Activated CD8-positive, alpha-beta memory T cell treated with anti-CD3 and anti-CD28 coated beads for 48 hours (primary cell): ENCODE results near the gene ACOX1.

Source experiments
- DNase-seq, 3 experiments: peaks; one replicate each; pipeline ENCODE4 v3.0.0-alpha.2; 2020; ENCODE audit warnings: low read depth in 2 of 3, low spot score in 2 of 3

Gene ACOX1

DNA sequence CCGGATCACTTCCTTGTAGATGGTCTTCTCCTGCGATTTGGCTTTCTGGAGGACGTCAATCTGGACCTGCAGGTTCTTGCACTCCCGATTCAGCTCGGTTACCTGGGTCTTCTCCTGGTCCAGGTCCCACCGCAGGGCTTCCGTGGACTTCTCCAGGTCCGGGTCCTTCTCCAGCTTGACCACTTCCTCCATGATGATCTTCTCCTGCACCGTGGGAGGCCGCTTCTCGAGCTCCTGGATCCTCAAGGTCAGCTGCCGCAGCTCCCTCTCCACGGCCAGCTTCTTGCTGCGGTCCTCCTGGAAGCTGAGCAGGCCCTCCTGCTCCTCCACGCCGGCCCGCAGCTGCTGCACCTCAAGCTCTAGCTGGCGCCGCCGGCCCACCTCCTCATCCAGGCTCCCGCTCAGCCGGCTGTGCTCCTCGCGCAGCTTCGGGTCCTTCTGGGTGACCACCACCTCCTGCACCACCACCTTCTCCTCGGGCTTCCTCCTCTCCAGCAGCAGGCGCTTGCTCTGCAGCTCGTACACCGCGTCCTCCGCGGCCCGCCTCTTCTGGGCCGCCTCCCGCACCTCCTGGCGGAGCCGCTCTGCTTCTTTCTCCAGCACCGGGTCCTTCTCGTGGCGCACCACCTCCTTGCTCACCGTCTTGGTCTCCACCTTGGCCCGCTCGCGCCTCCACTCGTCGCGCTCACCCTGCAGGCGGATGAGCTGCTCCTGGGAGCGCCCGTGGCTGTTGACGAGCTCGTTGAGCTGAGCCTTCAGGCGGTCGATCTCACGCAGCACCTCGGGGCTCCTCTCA is 29.9 kb upstream of the ACOX1 start:
- no peak for DNase-seq

DNA sequence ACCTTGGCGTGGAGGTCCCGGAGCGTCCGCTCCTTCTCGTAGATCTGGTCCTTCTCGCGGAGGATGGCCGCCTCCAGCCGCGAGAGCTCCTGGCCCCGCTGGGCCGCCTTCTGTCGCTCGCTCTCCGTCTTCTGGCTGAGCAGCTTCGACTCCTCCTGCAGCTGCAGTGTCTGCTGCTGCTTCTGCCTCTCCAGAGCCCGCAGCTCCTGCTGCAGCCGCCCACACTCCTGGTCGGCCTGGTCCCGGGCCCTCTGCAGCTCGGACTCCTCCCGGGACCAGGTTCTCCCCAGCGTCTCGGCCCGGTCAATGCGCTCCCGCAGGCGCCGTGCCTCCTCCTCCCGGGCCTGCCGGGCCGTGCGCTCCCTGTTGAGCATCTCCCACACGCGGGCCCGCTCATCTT is 29.2 kb upstream of the ACOX1 start:
- no peak for DNase-seq

DNA sequence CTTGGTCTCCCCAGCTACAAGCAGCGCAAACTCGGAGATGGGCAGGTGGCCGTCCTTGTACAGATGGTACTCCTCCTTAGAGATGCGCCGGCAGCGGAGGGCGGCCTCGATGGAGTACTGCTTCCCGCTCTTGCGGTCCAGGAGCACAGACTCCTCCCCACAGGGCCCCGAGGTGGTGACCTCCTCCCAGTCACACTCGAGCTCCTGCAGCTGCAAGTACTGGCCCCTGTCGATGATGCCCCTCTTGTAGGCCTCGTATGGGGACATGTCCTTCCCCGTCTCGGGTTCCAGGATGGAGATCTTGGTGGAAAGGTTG is 28.8 kb upstream of the ACOX1 start:
- DNase-seq: no peak

DNA sequence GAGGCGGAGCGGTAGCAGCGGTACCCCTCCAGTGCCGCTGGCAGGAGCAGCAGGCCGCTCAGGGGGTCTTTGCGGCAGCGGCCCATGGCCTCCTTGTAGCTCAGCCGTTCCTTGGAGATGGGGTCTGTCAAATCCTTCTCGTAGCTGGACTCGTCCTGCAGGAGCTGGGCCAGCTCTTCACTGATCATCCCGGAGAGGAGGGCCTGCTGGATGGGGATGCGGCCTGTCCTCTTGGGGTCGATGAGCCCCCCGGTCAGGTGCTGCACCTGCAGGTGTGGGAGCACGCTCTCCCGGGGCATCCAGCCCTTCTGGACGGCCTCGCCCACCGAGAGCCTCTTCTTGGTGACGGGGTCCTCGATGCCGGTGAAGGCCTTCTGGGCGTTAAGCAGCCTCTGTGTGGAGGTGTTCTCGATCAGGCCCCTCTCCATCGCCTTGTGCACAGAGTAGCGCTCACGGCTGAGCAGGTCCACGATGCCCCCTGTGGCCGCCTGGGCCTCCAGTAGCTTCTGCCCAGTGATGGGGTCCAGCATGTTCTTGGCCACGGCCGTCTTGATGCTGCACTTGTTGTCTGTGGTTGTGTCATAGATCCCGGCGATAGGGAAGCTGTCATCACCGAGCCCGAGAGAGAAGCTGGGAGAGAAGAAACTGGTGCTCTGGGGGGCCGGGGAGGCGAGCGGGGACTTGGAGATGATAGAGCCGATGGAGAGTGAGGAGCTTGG is 28.3 kb upstream of the ACOX1 start:
- no peak for DNase-seq

DNA sequence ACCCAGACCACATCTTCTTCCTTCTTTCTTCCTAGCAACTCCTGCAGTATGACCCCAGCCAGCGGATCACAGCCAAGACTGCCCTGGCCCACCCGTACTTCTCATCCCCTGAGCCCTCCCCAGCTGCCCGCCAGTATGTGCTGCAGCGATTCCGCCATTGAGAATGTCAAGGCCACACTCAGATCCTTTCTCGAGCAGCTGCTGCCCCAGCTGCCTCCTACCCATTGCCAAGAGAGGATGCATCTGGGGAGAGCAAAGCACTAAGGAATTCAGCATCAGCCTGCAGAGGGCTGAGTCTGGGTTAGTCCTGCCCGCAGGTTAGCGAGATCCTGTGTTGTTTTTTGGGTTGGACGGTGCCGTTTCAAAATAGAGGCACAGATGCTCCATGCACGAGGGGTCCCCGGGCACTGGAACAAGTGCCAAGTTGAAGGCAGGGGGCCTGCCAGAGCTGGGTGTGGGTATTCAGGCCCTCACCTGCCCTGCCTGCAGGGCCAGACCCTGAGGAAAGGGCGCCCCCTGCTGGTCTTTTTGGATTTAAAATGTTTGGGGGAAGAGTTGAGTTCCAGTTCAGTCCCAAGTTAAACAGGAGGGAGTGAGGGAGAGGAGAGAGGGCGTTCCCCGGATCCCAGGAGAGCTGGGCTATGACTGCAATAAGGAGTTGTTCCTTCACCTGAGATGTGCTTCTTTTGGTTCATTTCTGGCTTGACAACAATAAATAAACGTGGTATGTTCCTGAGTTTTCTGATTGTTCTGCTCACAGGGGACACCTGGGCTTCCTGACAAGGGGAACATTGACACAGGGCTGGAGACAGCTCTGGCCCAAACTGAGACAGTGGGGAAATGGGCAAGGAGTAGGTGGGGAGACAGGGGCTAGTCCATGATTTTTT is 26.5 kb upstream of the ACOX1 start:
- peak; percentile 46 to 96 (median 81) for DNase-seq

DNA sequence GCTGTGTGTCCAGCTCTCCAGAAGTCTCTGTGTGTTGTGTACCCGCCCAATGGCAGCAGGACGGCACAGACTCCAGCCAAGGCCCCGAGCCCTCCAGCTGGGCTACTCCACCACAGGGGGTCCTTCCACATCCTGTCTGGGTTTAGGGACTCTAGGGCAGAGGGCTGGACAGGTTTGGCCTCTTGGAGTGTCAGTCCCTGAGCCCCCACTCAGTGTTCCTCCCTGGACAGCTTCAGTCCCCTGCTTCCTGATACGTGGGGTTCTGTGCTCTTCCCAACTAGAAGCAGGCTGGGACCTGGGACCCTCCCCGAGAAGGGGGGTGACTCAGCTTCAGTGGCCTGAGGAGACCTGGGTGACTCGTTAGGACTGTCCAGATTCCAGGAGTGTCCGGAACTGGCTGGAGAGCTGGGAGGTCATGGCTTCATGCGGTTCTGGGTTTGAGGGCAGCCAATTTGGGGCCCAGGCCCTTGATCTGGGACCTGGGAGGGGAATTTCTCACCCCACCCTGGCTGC is 25.8 kb upstream of the ACOX1 start:
- no peak for DNase-seq

DNA sequence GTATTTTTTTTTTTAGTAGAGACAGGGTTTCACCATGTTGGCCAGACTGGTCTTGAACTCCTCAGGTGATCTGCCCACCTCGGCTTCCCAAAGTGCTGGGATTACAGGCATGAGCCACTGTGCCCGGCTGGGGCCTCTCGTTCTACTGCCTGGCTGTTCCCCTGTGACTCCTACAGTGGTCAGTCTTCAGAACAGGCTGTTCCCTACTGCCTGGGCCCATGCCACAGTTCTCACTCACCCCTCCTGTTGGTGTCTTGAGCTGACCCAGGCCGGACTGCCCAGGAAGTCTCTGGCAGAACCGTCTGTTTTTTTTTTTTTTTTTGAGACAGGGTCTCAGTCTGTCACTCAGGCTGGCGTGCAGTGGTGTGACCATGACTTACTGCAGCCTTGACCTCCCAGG is 24.9 kb upstream of the ACOX1 start:
- DNase-seq: no peak

DNA sequence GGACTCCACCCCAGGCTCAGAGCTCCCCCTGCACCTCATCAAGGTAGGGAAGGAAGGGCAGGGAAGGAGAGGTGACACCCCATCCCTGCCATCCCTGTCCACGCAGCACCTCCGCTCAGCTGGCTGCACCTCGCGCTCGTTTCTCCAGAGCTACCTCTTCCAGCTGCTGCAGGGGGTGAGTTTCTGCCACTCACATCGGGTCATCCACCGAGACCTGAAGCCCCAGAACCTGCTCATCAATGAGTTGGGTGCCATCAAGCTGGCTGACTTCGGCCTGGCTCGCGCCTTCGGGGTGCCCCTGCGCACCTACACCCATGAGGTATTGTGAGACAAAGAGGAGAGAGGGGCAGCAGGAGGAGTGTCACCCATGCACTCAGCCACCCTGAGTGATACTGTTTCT is 23.1 kb upstream of the ACOX1 start:
- DNase-seq: no peak

DNA sequence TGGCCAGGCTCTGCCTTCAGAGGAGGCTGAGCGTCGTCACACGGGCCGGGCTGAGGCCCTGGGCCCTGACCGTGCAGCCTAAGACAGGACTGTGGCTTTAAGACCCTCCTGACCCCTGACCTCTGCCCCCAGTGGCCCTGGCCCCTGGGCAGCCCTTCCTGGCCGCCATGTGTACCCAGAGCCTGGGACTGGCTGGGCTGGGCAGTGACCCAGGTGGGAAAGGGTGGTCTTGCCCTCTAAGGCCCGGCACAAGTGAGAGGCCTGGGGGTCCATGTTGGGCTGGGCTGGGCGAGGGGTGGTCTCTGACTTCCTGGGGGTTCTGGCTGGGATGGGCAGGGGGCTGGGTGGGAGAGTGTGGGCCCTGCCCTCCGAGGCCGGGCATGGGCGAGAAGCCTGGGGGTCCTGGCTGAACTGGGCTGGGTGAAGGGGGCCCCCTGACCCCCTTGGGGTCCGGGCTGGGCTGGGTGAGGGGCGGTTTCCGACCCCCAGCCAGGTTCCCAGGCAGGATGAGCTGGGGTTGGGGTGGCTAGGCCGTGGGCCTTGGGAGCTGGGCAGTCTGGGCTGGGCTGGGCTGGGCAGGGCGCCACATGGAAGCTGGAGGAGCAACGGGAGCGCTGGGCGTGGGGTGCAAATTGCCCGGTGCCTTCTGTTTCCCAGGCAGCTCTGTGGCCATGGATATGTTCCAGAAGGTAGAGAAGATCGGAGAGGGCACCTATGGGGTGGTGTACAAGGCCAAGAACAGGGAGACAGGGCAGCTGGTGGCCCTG is 22.0 kb upstream of the ACOX1 start, which contains the start of gene CDK3:
TSS of gene CDK3 (plus strand) at position 101 of the 767 bp plus-strand sequence. CDS start at position 672, 571 bp downstream.
- DNase-seq: no peak

DNA sequence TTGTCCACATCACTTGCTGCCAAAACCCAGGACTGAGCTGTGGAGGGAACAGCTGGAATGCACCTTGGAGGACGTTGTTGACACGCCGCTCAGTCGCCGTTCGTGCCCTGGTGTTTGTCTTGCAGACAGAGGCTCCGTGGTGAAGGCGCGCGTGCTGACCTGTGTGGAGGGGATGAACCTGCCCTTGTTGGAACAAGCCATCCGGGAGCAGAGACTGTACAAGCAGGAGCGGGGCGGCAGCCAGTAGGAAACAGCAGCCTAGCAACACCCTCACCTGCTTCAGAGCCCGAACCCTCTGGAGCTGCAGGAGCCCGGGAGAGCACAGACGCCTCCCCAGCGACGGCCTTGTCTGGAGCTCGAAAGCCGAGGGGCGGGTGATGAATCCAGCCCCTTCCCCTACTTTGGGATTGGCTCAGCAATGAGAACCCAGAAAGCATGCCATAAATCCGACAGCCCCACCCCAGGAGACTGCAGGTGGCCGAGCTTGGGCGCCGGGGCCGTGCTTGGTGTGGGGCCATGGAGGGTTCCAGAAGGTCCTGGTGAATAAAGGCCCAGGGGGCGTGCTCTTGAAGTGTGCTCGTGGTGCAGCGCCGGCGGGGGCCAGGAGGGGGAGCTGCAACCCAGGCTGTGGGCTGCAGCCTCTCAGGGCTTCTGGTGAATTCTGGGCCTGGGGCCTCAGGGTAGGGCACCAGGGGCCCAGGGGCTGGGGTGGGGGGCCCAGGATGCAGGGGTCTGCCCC is 21.2 kb upstream of the ACOX1 start:
- DNase-seq: peak; percentile 33 to 61 (median 59)

DNA sequence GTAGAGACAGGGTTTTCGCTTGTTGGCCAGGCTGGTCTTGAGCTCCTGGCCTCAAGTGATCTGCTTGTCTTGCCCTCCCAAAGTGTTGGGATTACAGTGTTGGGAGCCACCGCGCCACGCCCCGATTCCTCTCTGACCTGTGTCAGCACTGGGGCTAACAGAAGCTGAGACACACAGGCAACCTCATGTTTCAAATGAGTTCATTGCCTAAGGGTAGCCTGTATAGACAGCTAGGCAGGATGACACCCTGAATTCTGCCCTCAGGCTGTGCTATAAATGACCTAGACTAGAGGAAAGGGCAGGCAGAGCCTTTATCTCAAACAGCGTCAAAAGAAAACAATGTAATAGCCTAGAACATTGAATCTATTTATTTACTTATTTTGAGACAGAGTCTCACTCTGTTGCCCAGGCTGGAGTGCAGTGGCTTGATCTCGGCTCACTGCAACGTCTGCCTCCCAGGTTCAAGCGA is 19.4 kb upstream of the ACOX1 start:
- no peak for DNase-seq

DNA sequence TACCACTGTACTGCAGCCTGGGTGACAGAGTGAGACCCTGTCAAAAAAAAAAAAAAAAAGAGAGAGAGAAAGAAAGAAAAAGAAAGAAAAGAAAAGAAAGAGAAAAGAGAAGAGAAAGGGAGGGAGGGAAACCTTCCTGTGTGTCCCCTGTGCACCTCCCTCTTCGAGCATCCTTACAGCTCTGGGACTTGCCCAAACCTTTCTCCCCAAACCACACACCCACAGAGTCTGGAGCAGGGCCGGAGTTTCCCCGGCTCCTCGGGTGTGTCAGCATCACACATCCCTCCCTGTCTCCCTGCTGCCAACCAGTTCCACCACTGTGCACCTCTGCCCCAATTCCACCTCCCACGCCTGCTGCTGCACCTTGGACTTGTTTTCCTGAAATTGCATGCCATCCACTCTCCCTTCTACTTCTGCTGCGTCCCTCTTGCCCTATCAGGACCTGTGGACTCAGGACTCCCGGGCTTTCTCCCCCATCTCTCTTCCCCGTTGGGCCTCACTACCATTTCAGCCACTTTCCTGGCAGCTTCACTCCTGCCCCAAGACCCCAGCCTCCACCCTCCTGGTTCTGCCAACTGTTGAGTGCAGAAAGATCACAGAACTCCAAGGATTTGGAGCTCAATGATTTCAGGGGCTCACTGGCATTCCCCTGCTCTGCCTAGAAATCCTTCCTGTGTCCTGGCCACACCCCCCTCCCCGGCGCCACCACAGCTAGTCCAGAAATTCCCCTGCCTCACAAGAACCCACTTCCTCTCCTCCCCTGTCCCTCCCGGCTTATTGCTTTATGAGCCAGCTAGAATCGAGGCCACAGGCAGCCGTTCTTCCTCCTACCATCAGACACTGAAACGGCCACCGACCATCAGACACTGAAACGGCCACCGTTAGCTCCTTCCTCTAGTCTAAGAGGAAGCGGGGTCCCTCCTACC is 18.0 kb upstream of the ACOX1 start:
- DNase-seq: peak in 1 of 3 experiments; percentile 13

DNA sequence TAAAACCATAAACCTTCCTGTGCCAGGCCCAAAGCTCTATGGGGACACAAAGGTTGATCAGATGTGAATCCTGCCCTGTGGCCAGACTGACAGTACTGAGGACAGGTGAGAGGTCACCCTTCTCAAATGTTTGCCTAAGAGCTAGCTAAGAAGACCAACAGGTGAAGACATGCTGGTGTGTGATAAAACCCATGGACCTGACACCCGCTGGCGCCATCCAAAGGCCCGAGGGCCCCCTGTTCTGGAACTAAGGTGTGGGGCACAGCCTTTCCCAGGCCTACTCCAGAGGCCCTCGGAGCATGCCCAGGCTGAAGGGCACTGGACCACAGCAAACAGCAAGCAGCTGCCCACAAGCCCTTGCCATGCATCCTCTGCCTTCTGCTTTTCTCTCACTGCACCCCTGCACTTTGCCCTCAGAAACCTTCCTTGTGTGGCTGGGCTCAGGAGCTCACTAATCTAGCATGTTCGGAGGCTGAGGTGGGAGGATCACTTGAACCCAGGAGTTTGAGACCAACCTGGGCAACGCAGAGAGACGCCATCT is 16.5 kb upstream of the ACOX1 start:
- DNase-seq: no peak

DNA sequence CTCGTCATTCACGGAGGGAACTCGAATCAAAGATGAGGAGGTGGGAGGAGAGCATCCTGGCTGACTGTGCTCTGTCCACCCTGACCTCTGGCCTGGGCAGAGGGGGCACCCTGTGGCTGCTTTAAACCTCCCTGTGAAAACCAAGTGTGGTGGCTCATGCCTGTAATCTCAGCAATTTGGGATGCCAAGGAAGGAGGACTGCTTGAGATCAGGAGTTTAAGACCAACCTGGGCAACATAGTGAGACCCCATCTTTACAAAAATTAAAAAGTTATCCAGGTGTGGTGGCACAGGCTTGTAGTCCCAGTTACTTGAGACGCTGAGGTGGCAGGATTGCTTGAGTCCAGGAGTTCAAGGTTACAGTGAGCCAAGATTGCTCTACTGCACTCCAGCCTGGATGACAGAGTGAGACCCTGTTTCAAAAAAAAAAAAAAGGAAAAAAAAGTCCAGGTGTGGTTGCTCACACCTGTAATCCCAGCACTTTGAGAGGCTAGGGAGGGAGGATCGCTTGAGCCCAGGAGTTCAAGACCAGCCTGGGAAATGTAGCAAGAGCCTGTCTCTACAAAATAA is 15.9 kb upstream of the ACOX1 start:
- no peak for DNase-seq

DNA sequence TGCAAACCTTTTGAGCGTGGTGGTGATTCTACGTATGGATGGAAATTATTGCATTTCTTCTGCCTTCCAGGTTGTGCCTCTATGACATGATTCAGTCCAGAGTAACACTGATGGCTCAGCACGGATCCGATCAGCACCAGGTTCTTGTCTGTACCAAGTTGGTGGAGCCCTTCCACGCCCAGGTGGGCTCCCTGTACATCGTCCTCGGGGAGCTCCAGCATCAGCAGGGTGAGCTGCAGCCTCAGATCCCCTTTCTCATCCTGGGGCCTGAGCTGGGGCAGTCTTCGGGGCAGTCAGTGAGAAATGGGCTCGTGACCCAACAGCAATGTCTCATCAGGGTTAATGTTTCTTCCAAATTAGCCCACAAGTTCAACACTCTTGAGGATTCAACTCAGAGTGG is 12.4 kb upstream of the ACOX1 start:
- DNase-seq: no peak

DNA sequence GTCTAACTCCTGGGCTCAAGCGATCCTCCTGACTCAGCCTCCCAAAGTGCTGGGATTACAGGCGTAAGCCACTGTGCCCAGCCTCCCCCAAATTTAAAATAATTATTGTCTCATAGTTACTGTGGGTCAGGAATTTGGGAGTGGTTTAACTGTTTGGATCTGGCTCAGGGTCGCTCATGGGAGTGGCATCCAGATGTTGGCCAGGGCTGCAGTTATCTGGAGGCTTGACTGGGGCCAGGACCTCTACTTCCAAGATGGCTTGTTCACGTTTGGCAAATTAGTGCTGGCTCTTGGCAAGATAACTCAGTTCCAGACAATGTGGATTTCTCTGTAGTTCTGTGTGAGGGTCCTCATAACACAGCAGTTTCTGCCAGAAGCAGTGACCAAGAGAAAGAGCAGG is 8.1 kb upstream of the ACOX1 start:
- no peak for DNase-seq

DNA sequence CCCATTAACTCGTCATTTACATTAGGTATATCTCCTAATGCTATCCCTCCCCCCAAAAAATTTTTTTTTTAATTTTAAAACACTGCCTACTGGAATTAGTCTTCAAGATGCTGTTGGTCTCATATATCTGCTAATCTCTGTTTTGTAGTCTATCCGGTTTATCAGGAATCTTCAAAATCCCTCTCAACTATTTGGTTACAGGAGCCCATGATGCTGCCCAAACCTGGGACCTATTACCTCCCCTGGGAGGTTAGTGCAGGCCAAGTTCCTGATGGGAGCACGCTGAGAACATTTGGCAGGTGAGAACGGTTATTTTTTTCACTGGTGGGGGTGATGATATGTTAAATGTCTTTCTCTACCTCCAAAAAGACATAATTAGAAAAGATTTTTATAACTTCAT is 7.0 kb upstream of the ACOX1 start:
- DNase-seq: no peak

DNA sequence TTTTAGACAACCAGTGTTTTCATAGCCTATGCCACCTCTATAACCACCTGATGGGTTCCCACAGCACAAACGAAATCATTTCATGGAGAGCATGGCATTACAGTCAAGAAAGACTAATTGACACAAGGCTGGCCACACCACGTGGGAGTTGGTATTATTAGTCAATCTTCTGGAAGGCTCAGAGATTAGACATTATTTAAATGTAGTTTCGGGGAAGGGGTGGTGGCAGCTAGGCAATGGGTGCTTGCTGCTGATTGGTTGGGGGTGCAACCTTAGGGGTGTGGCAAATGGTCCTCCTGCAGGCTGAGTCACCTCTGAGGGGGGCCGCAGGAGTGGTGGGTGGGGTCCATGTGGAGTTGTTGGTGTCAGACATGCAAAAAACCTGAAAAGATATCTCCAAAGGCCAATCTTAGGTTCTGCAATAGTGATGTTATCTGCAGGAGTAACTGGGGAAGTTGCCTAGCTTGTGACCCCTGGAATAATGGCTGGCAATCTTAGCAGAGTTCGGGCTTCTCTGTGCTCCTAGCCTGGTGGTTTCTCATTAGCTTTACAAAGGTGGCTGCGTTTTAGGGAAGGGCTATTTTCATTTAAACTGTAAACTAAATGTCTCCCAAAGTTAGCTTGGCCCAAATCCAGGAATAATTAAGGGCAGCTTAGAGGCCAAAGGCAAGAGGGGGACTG is 4.7 kb upstream of the ACOX1 start:
- no peak for DNase-seq
